Karpas-422 (cell line): Measurements from ENCODE around the gene CLRN2. TPM values are rescaled to one million over a fixed set of nuclear protein-coding genes. Genes with fewer than 3 reads are reported as not detected.

Source experiments
- DNase-seq: peaks from one replicate; pipeline ENCODE4 v3.0.0-alpha.2; 2015
- H2AFZ ChIP-seq: fragments of 200-600 bp; sonication (generic); 2 replicates; pipeline ENCODE4 v1.6.1; 2014; ENCODE audit warnings: antibody characterized with exemption, low read length, mixed read lengths
- H3K27ac ChIP-seq: fragments of 200-600 bp; sonication (generic); 2 replicates; pipeline ENCODE4 v1.5.1; 2014; ENCODE audit warnings: mild to moderate bottlenecking, low read length, moderate library complexity
- H3K27me3 ChIP-seq: fragments of 200-600 bp; sonication (generic); 2 replicates; pipeline ENCODE4 v1.6.1; 2014; ENCODE audit warnings: low read length, mixed read lengths
- H3K36me3 ChIP-seq: fragments of 200-600 bp; sonication (generic); 2 replicates; pipeline ENCODE4 v1.6.1; 2014; ENCODE audit warnings: low read length, mixed read lengths; ENCODE audit not compliant: insufficient read depth
- H3K4me1 ChIP-seq: fragments of 200-600 bp; sonication (generic); 2 replicates; pipeline ENCODE4 v1.6.1; 2014; ENCODE audit warnings: mild to moderate bottlenecking, low read length, mixed read lengths
- H3K4me2 ChIP-seq: fragments of 200-600 bp; sonication (generic); 2 replicates; pipeline ENCODE4 v1.6.1; 2014; ENCODE audit warnings: low read length, low read depth, mild to moderate bottlenecking; ENCODE audit not compliant: poor library complexity, severe bottlenecking
- H3K4me3 ChIP-seq: fragments of 200-600 bp; sonication (generic); 2 replicates; pipeline ENCODE4 v1.5.1; 2014; ENCODE audit warnings: mild to moderate bottlenecking, antibody characterized with exemption, low read length, mixed read lengths
- H3K79me2 ChIP-seq: fragments of 200-600 bp; sonication (generic); 2 replicates; pipeline ENCODE4 v1.6.1; 2014; ENCODE audit warnings: mild to moderate bottlenecking, low read length, mixed read lengths
- H3K9ac ChIP-seq: fragments of 200-600 bp; sonication (generic); 2 replicates; pipeline ENCODE4 v1.6.0; 2014; ENCODE audit warnings: low read length
- H3K9me2 ChIP-seq: fragments of 200-600 bp; sonication (generic), shearing (Covaris generic); replicated peaks from 2 replicates; pipeline ENCODE4 v1.6.0; 2014; ENCODE audit warnings: mild to moderate bottlenecking, low read length, moderate library complexity; ENCODE audit not compliant: insufficient read depth
- H3K9me3 ChIP-seq: fragments of 300-700, 200-600 bp; sonication (generic); 2 replicates; pipeline ENCODE4 v1.6.1; 2014; ENCODE audit warnings: low read length, mixed read lengths
- H4K20me1 ChIP-seq: fragments of 200-600 bp; sonication (generic); 2 replicates; pipeline ENCODE4 v1.6.1; 2014; ENCODE audit warnings: mild to moderate bottlenecking, antibody characterized with exemption, low read length, low read depth; ENCODE audit not compliant: insufficient read depth
- total RNA-seq: library from RNA; depleted of rRNA; stranded (reverse); fragments of >200 nt; shearing (Covaris generic); gene quantifications from 2 replicates; pipeline ENCODE4 v1.2.3, GENCODE V29; 2014; ENCODE audit warnings: low replicate concordance

Gene CLRN2
- total RNA-seq, 1 experiment from 2014 or later = not detected

DNA sequence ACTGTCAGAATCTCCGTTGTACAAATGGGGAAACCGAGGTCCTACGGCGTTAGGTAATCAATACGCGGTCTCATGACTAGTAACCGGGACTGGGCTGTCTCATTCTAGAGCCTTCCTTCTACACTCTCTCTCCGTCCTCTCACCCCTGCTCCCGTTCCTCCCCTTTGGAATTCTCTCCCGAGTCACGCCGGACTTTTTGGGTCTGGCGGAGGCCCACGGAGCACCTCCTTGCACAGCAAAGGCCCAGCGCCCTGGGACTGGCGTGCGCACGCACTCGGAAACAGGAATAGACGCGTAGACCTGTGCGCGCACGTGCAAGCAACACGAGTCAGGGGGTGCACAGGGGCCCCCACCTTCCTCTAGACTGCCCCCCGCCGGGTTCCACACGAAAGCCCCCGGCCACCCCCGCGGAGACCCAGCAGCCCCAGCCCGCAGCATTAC lies 3.4 kb upstream of the CLRN2 start:
- H3K79me2 ChIP-seq = peaks cover 40% of the 10 kb centered on the region
- peak overlapping the region; percentile 70 for H2AFZ ChIP-seq
- H3K9ac ChIP-seq = peak overlapping the region; percentile 82
- no peaks in the 10 kb centered on the region for H3K9me2 ChIP-seq
- H4K20me1 ChIP-seq = no peaks in the 10 kb centered on the region
- H3K27me3 ChIP-seq = no peaks in the 10 kb centered on the region
- peaks cover 28% of the 10 kb centered on the region for H3K4me1 ChIP-seq
- peaks cover 24% of the 10 kb centered on the region; the same call in 1 of the 2 replicates for H3K36me3 ChIP-seq
- H3K4me3 ChIP-seq = peak overlapping the region; percentile 79
- H3K27ac ChIP-seq = peak overlapping the region; percentile 44
- peak; percentile 89 for DNase-seq
- peak overlapping the region; percentile 78 for H3K4me2 ChIP-seq
- H3K9me3 ChIP-seq = no peaks in the 10 kb centered on the region

GRCh38 chr4:17511950-17512795 lies 2.8 kb upstream of the CLRN2 start, which contains the start of gene QDPR:
Gene QDPR (minus strand): TSS chr4:17512090. CDS start chr4:17512054, 36 bp downstream.
- Histone ChIP-seq H3K9ac (peak within 1 kb of the TSS; percentile 82), H3K9me3 (no peaks in the 10 kb centered on the region), H3K4me1 (peaks cover 28% of the 10 kb centered on the region), H3K27ac (peak within 1 kb of the TSS; percentile 44), H3K36me3 (peaks cover 21% of the 10 kb centered on the region; the same call in 1 of the 2 replicates), H3K79me2 (peaks cover 35% of the 10 kb centered on the region), H2AFZ (peak within 1 kb of the TSS; percentile 81), H4K20me1 (no peaks in the 10 kb centered on the region), H3K9me2 (no peaks in the 10 kb centered on the region), H3K4me3 (peak within 1 kb of the TSS; percentile 79), H3K4me2 (peak within 1 kb of the TSS; percentile 78), H3K27me3 (no peaks in the 10 kb centered on the region)
- peak; percentile 91 for DNase-seq

DNA sequence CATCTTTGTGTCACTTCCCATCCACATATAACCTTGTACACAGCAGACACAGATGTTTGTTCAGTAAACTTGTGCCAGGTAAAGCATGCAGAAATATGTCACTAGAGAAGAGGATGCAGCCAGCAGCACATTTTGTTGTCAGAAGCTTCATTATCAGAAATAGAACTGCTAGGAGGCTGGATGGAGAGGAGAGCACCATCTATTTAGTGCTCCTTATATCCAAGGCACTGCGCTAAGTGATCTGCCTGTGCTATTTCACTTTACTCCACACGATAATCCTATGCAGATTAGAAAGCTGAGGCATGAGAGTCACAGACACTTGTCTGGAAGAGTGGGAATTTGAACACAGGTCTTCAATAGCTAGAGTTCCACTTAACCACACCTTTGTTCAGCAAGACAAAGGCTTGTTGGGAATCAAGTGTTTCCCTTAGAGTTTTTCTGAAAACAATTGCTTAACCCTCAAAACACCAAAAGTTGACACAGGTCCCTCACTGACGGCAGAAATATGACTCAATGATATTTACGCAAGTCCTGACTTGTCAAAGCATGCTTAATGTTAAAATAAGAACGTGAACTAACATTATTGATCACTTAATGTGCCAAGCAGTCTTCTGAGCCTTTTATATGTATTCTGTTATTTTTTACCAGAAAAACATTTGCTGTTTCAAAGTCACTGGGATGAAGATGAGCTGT lies 1.8 kb upstream of the CLRN2 start:
- H3K4me1 ChIP-seq = peaks cover 28% of the 10 kb centered on the region
- H3K9me3 ChIP-seq = no peaks in the 10 kb centered on the region
- DNase-seq = no peak
- peak overlapping the region; percentile 78 for H3K4me2 ChIP-seq
- no peaks in the 10 kb centered on the region for H3K9me2 ChIP-seq
- H3K4me3 ChIP-seq = no peak overlapping the region
- peaks cover 32% of the 10 kb centered on the region for H3K79me2 ChIP-seq
- no peaks in the 10 kb centered on the region for H3K27me3 ChIP-seq
- peaks cover 16% of the 10 kb centered on the region; the same call in 1 of the 2 replicates for H3K36me3 ChIP-seq
- H3K27ac ChIP-seq = no peak overlapping the region
- no peaks in the 10 kb centered on the region for H4K20me1 ChIP-seq
- H3K9ac ChIP-seq = peak overlapping the region; percentile 82
- H2AFZ ChIP-seq = peak overlapping the region; percentile 81

- Histone ChIP-seq H2AFZ (no peak overlapping the region), H3K9me2 (no peaks in the 10 kb centered on the region), H4K20me1 (no peaks in the 10 kb centered on the region), H3K9ac (no peak overlapping the region), H3K4me2 (no peak overlapping the region), H3K4me1 (peaks cover 17% of the 10 kb centered on the region), H3K27me3 (no peaks in the 10 kb centered on the region), H3K79me2 (peaks cover 11% of the 10 kb centered on the region), H3K36me3 (no peaks in the 10 kb centered on the region), H3K4me3 (no peak overlapping the region), H3K27ac (no peak overlapping the region), H3K9me3 (no peaks in the 10 kb centered on the region)
- DNase-seq = no peak
These were observed 761 bp downstream of the CLRN2 start for GRCh38 chr4:17515445-17516407.

DNA sequence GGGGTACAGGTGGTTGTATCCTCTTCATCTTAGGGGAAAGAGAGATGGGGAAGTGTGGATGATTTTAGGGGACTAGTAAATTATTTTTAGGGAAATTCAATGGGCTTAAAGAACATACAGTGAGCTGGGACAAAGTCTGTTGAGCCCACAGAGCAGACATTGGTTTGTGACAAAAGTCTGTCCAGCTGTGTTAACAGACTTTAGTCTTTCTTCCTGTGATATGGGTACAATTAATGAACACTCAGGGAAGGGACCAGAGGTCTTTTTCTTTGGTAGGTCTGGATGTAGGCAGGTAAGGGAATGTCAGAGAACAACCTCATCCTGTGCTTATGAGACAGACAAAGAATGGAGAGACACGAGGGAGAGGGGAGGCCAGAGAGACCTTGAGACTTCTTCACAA lies 2.0 kb downstream of the CLRN2 start:
- no peaks in the 10 kb centered on the region for H3K9me3 ChIP-seq
- H3K9me2 ChIP-seq = no peaks in the 10 kb centered on the region
- no peak overlapping the region for H3K27ac ChIP-seq
- no peak overlapping the region for H3K4me2 ChIP-seq
- no peaks in the 10 kb centered on the region for H4K20me1 ChIP-seq
- H3K79me2 ChIP-seq = no peaks in the 10 kb centered on the region
- peaks cover 11% of the 10 kb centered on the region for H3K4me1 ChIP-seq
- H3K4me3 ChIP-seq = no peak overlapping the region
- no peaks in the 10 kb centered on the region for H3K36me3 ChIP-seq
- no peak for DNase-seq
- no peak overlapping the region for H2AFZ ChIP-seq
- H3K27me3 ChIP-seq = peaks cover under 1% of the 10 kb centered on the region; the same call in 1 of the 2 replicates
- H3K9ac ChIP-seq = no peak overlapping the region

GRCh38 chr4:17517664-17518063 lies 2.7 kb downstream of the CLRN2 start:
- Histone ChIP-seq H3K27me3 (peaks cover 2% of the 10 kb centered on the region; the same call in 1 of the 2 replicates), H3K9ac (no peak overlapping the region), H3K36me3 (no peaks in the 10 kb centered on the region), H3K4me1 (peaks cover 5% of the 10 kb centered on the region), H4K20me1 (no peaks in the 10 kb centered on the region), H3K4me3 (no peak overlapping the region), H3K79me2 (no peaks in the 10 kb centered on the region), H3K9me3 (no peaks in the 10 kb centered on the region), H3K27ac (no peak overlapping the region), H2AFZ (no peak overlapping the region), H3K9me2 (no peaks in the 10 kb centered on the region), H3K4me2 (no peak overlapping the region)
- no peak for DNase-seq

DNA sequence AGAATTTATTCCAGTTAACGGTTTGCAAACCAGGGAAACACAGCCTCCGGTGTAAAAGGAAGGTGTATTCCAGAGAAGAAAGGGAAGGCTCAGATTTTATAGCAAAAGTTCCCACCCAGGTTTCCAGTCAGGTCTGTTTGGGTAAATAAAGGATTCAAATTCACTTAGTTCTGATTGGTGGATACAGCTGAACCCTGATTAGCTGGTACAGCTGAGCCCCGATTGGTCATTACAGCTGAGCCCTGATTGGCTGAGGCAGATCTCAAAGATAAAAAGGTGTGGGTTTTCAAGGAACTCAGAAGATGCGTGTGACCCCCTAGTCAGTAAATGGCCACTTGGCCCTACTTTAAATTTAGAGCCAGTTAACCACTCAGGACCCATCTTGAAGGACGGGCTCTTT lies 6.6 kb downstream of the CLRN2 start:
- H3K4me2 ChIP-seq = no peak overlapping the region
- peaks cover 2% of the 10 kb centered on the region; the same call in 1 of the 2 replicates for H3K27me3 ChIP-seq
- H3K79me2 ChIP-seq = no peaks in the 10 kb centered on the region
- H3K9me2 ChIP-seq = no peaks in the 10 kb centered on the region
- H3K27ac ChIP-seq = no peak overlapping the region
- peaks cover 11% of the 10 kb centered on the region for H3K4me1 ChIP-seq
- H2AFZ ChIP-seq = no peak overlapping the region
- H3K36me3 ChIP-seq = no peaks in the 10 kb centered on the region
- no peaks in the 10 kb centered on the region for H3K9me3 ChIP-seq
- H3K4me3 ChIP-seq = no peak overlapping the region
- DNase-seq = no peak
- no peaks in the 10 kb centered on the region for H4K20me1 ChIP-seq
- no peak overlapping the region for H3K9ac ChIP-seq
